Measurements from ENCODE around the gene SAMD8.

The SAMD8 gene

DNA sequence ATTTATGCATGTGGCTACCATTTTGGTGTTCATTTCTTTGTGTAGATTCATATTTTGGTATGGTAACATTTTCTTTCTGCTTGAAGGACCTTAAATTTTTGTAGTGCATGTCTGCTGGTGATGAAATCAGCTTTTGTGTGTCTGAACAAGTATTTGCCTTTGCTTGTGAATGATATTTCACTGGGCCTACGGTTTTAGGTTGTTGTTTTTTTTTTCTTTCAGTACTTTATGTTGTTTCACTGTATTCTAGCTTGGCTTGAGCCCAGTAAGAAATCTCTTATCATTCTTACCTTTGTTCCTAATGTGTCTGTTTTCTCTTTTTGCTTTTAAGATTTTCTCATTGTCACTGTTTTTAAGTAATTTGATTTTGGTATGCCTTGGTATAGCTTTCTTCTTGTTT, 31.9 kb downstream of the SAMD8 start:
- Histone ChIP-seq H4K8ac (ENCODE audit: low read length) (no peak overlapping the region), H3K9me3 (ENCODE audit: control insufficient read depth, low read length) (no peaks in the 10 kb centered on the region), H3K23ac (ENCODE audit: low read length in 2 of 2) (no peak overlapping the region), H2AK5ac (ENCODE audit: low read length, severe bottlenecking) (no peak overlapping the region), H3K27ac (ENCODE audit: low read length, poor library complexity, severe bottlenecking) (no peak overlapping the region), H3K4me1 (ENCODE audit: control insufficient read depth, insufficient read depth, low read depth, low read length) (peaks cover 4% of the 10 kb centered on the region), H4K91ac (ENCODE audit: low read length) (no peak overlapping the region), H3K4me2 (ENCODE audit: low read length, poor library complexity, severe bottlenecking) (no peak overlapping the region), H3K9ac (ENCODE audit: low read length) (peak overlapping the region; percentile 9), H2AFZ (ENCODE audit: low read depth, low read length) (no peak overlapping the region), H3K4ac (ENCODE audit: low read depth in 1 of 2, low read length in 2 of 2) (no peak overlapping the region), H3K18ac (ENCODE audit: low read depth in 1 of 2, low read length in 2 of 2) (no peak overlapping the region), H2BK5ac (ENCODE audit: low read depth, low read length, poor library complexity, severe bottlenecking) (no peak overlapping the region), H3K79me1 (replicated peaks; ENCODE audit: low read length, poor library complexity, severe bottlenecking) (peaks cover 15% of the 10 kb centered on the region), H3K14ac (ENCODE audit: low read length in 2 of 2) (no peak overlapping the region), H3K4me3 (ENCODE audit: insufficient read depth in 1 of 2, low read depth in 1 of 2, low read length in 2 of 2) (no peak overlapping the region), H3K27me3 (ENCODE audit: control insufficient read depth in 1 of 2, insufficient read depth in 1 of 2, low read length in 2 of 2) (no peaks in the 10 kb centered on the region), H3K36me3 (ENCODE audit: control insufficient read depth in 1 of 2, insufficient read depth in 2 of 2, low read depth in 1 of 2, low read length in 2 of 2) (no peaks in the 10 kb centered on the region), H2BK12ac (ENCODE audit: low read length in 2 of 2) (no peak overlapping the region), H2BK15ac (ENCODE audit: low read depth, poor library complexity, severe bottlenecking) (no peak overlapping the region), H2BK120ac (ENCODE audit: low read depth, low read length) (no peak overlapping the region)
- WGBS, result no CpG with 5 or more reads among the region's 1 CpG
- DNase-seq, result no peak

DNA sequence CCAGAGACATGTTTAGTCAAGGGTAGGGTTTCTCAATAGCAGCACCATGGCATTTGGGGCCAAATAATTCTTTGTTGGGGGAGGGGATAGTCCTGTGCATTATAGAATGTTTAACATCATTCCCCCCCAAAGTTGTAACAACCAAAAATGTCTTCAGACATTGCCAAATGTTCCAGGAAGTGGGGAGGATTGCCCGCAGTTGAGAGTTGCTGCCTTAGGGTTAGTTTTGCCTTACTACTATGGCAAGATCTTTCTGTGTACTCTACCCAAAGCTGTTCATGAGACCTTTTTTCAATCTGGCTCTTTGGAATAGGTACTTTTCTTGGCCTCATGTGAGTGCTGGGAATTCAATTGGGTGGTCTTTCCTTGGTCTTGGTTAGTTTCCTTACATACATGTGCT, 34.1 kb downstream of the SAMD8 start:
- no peak overlapping the region for H3K14ac ChIP-seq (ENCODE audit: low read length in 2 of 2)

DNA sequence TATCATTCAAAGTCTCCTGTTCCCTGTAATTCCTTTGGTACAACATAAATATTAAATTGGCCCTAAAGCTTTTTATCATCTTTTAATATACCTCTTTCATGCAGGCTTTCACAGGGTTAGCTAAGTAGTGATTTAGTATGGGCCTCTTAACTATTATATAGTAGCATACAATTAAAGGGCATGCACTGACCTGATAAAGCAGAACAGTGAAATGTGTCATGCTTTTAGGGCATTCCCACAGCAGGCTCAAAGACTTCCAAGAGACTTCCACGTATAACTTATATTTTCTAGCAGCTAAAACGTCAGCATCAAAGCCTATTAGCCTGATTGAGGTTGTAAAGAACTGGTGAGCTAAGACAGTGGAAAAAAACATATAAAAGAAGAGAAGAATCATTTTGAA, 35.3 kb downstream of the SAMD8 start:
- Histone ChIP-seq H3K4me2 (ENCODE audit: low read length, poor library complexity, severe bottlenecking) (no peak overlapping the region), H3K27ac (ENCODE audit: low read length, poor library complexity, severe bottlenecking) (no peak overlapping the region), H3K79me1 (replicated peaks; ENCODE audit: low read length, poor library complexity, severe bottlenecking) (peaks cover 19% of the 10 kb centered on the region), H3K4me1 (ENCODE audit: control insufficient read depth, insufficient read depth, low read depth, low read length) (peaks cover 4% of the 10 kb centered on the region), H3K4ac (ENCODE audit: low read depth in 1 of 2, low read length in 2 of 2) (no peak overlapping the region), H3K9ac (ENCODE audit: low read length) (no peak overlapping the region), H3K18ac (ENCODE audit: low read depth in 1 of 2, low read length in 2 of 2) (no peak overlapping the region), H4K91ac (ENCODE audit: low read length) (no peak overlapping the region), H3K4me3 (ENCODE audit: insufficient read depth in 1 of 2, low read depth in 1 of 2, low read length in 2 of 2) (no peak overlapping the region), H2BK120ac (ENCODE audit: low read depth, low read length) (no peak overlapping the region), H3K27me3 (ENCODE audit: control insufficient read depth in 1 of 2, insufficient read depth in 1 of 2, low read length in 2 of 2) (no peaks in the 10 kb centered on the region), H4K8ac (ENCODE audit: low read length) (no peak overlapping the region), H3K9me3 (ENCODE audit: control insufficient read depth, low read length) (no peaks in the 10 kb centered on the region), H2BK12ac (ENCODE audit: low read length in 2 of 2) (no peak overlapping the region), H3K23ac (ENCODE audit: low read length in 2 of 2) (no peak overlapping the region), H2BK15ac (ENCODE audit: low read depth, poor library complexity, severe bottlenecking) (no peak overlapping the region), H2BK5ac (ENCODE audit: low read depth, low read length, poor library complexity, severe bottlenecking) (no peak overlapping the region), H3K14ac (ENCODE audit: low read length in 2 of 2) (no peak overlapping the region), H2AK5ac (ENCODE audit: low read length, severe bottlenecking) (no peak overlapping the region), H2AFZ (ENCODE audit: low read depth, low read length) (no peak overlapping the region), H3K36me3 (ENCODE audit: control insufficient read depth in 1 of 2, insufficient read depth in 2 of 2, low read depth in 1 of 2, low read length in 2 of 2) (peaks cover 6 to 13% of the 10 kb centered on the region in 2 experiments)
- DNase-seq, result no peak
- 97% methylated on average over 1 of the region's 2 CpGs for WGBS

More for the DNA sequence above, 34.1 kb downstream of the SAMD8 start:
- Histone ChIP-seq H3K18ac (ENCODE audit: low read depth in 1 of 2, low read length in 2 of 2) (no peak overlapping the region), H2AFZ (ENCODE audit: low read depth, low read length) (no peak overlapping the region), H2BK5ac (ENCODE audit: low read depth, low read length, poor library complexity, severe bottlenecking) (no peak overlapping the region), H3K9me3 (ENCODE audit: control insufficient read depth, low read length) (no peaks in the 10 kb centered on the region), H2BK120ac (ENCODE audit: low read depth, low read length) (no peak overlapping the region), H4K91ac (ENCODE audit: low read length) (no peak overlapping the region), H2BK15ac (ENCODE audit: low read depth, poor library complexity, severe bottlenecking) (no peak overlapping the region), H2AK5ac (ENCODE audit: low read length, severe bottlenecking) (no peak overlapping the region), H3K79me1 (replicated peaks; ENCODE audit: low read length, poor library complexity, severe bottlenecking) (peaks cover 14% of the 10 kb centered on the region), H3K23ac (ENCODE audit: low read length in 2 of 2) (no peak overlapping the region), H3K27me3 (ENCODE audit: control insufficient read depth in 1 of 2, insufficient read depth in 1 of 2, low read length in 2 of 2) (no peaks in the 10 kb centered on the region), H3K4me3 (ENCODE audit: insufficient read depth in 1 of 2, low read depth in 1 of 2, low read length in 2 of 2) (no peak overlapping the region), H3K27ac (ENCODE audit: low read length, poor library complexity, severe bottlenecking) (no peak overlapping the region), H3K9ac (ENCODE audit: low read length) (no peak overlapping the region), H3K4ac (ENCODE audit: low read depth in 1 of 2, low read length in 2 of 2) (no peak overlapping the region), H4K8ac (ENCODE audit: low read length) (no peak overlapping the region), H3K4me2 (ENCODE audit: low read length, poor library complexity, severe bottlenecking) (no peak overlapping the region), H3K36me3 (ENCODE audit: control insufficient read depth in 1 of 2, insufficient read depth in 2 of 2, low read depth in 1 of 2, low read length in 2 of 2) (peaks cover 0 to 4% of the 10 kb centered on the region in 2 experiments), H3K4me1 (ENCODE audit: control insufficient read depth, insufficient read depth, low read depth, low read length) (peaks cover 4% of the 10 kb centered on the region), H2BK12ac (ENCODE audit: low read length in 2 of 2) (no peak overlapping the region)
- no peak for DNase-seq
- WGBS, result 100% methylated on average over 1 of the region's 1 CpG

GRCh38 chr10:75150656-75151055, 39.2 kb downstream of the SAMD8 start:
- H3K27ac ChIP-seq (ENCODE audit: low read length, poor library complexity, severe bottlenecking), result no peak overlapping the region
- H3K36me3 ChIP-seq (ENCODE audit: control insufficient read depth in 1 of 2, insufficient read depth in 2 of 2, low read depth in 1 of 2, low read length in 2 of 2), result peaks cover 15 to 34% of the 10 kb centered on the region in 2 experiments
- H3K4me2 ChIP-seq (ENCODE audit: low read length, poor library complexity, severe bottlenecking), result no peak overlapping the region
- H3K9me3 ChIP-seq (ENCODE audit: control insufficient read depth, low read length), result no peaks in the 10 kb centered on the region
- no peaks in the 10 kb centered on the region for H3K27me3 ChIP-seq (ENCODE audit: control insufficient read depth in 1 of 2, insufficient read depth in 1 of 2, low read length in 2 of 2)
- DNase-seq, result no peak
- no peak overlapping the region for H3K14ac ChIP-seq (ENCODE audit: low read length in 2 of 2)
- H3K4ac ChIP-seq (ENCODE audit: low read depth in 1 of 2, low read length in 2 of 2), result no peak overlapping the region
- no peak overlapping the region for H2BK120ac ChIP-seq (ENCODE audit: low read depth, low read length)
- H2BK5ac ChIP-seq (ENCODE audit: low read depth, low read length, poor library complexity, severe bottlenecking), result no peak overlapping the region
- H3K9ac ChIP-seq (ENCODE audit: low read length), result no peak overlapping the region
- H2BK12ac ChIP-seq (ENCODE audit: low read length in 2 of 2), result no peak overlapping the region
- H3K79me1 ChIP-seq (replicated peaks; ENCODE audit: low read length, poor library complexity, severe bottlenecking), result peaks cover 34% of the 10 kb centered on the region
- H4K8ac ChIP-seq (ENCODE audit: low read length), result no peak overlapping the region
- no peak overlapping the region for H2AK5ac ChIP-seq (ENCODE audit: low read length, severe bottlenecking)
- H3K23ac ChIP-seq (ENCODE audit: low read length in 2 of 2), result no peak overlapping the region
- H2AFZ ChIP-seq (ENCODE audit: low read depth, low read length), result no peak overlapping the region
- no peak overlapping the region for H2BK15ac ChIP-seq (ENCODE audit: low read depth, poor library complexity, severe bottlenecking)
- WGBS, result 98% methylated on average over 4 of the region's 5 CpGs
- H3K18ac ChIP-seq (ENCODE audit: low read depth in 1 of 2, low read length in 2 of 2), result no peak overlapping the region
- H3K4me1 ChIP-seq (ENCODE audit: control insufficient read depth, insufficient read depth, low read depth, low read length), result no peaks in the 10 kb centered on the region
- no peak overlapping the region for H4K91ac ChIP-seq (ENCODE audit: low read length)
- H3K4me3 ChIP-seq (ENCODE audit: insufficient read depth in 1 of 2, low read depth in 1 of 2, low read length in 2 of 2), result no peak overlapping the region

Data from mesenchymal stem cell (in vitro differentiated cells and primary cell).